PFSK-1 (cell line): Measurements from ENCODE around the gene KCNH8.

ENCODE experiments used
- FOXP2 ChIP-seq: optimal IDR thresholded peaks from 2 replicates; pipeline ENCODE3; 2011; ENCODE audit warnings: borderline replicate concordance, control low read depth, inconsistent platforms; ENCODE audit not compliant: insufficient read depth; ENCODE audit errors: extremely low read length, extremely low read depth
- POLR2AphosphoS5 ChIP-seq: IDR thresholded peaks from 2 replicates; pipeline ENCODE4 v1.6.1; 2012; ENCODE audit warnings: low read depth, mild to moderate bottlenecking, control low read depth, low read length, moderate library complexity
- REST ChIP-seq, 2 experiments: IDR thresholded peaks; 2 replicates each; pipeline versions ENCODE4 v1.6.1 to v1.8.0; 2011 to 2012; ENCODE audit warnings: low read depth in 2 of 2, low read length in 2 of 2, control low read depth in 1 of 2, inconsistent platforms in 1 of 2, mild to moderate bottlenecking in 1 of 2, moderate library complexity in 1 of 2; ENCODE audit not compliant: insufficient read depth in 1 of 2
- SIN3A ChIP-seq: IDR thresholded peaks from 2 replicates; pipeline ENCODE4 v1.6.1; 2012; ENCODE audit warnings: mild to moderate bottlenecking, low read length, moderate library complexity, borderline replicate concordance; ENCODE audit not compliant: insufficient read depth
- TAF1 ChIP-seq: IDR thresholded peaks from 2 replicates; pipeline ENCODE4 v1.6.1; 2012; ENCODE audit warnings: low read length, control low read depth, borderline replicate concordance; ENCODE audit not compliant: insufficient read depth

Gene KCNH8

GRCh38 chr3:19338769-19339168 is 190.5 kb downstream of the KCNH8 start:
- no peak for TF ChIP-seq TAF1
- no peak for TF ChIP-seq SIN3A
- TF ChIP-seq FOXP2, result no peak
- no peak for TF ChIP-seq REST (IDR thresholded peaks at IDR 0.05; ENCODE audit: insufficient read depth in 1 of 2, low read depth in 2 of 2, low read length in 2 of 2)
- TF ChIP-seq POLR2AphosphoS5, result no peak

- TF ChIP-seq REST (IDR thresholded peaks at IDR 0.05; ENCODE audit: insufficient read depth in 1 of 2, low read depth in 2 of 2, low read length in 2 of 2) (no peak), FOXP2 (no peak), TAF1 (no peak), SIN3A (no peak), POLR2AphosphoS5 (no peak)
Observed at GRCh38 chr3:19342389-19342788, 194.1 kb downstream of the KCNH8 start.

GRCh38 chr3:19346759-19347158 is 198.4 kb downstream of the KCNH8 start:
- TF ChIP-seq SIN3A, result no peak
- no peak for TF ChIP-seq FOXP2
- TF ChIP-seq POLR2AphosphoS5, result no peak
- no peak for TF ChIP-seq TAF1
- TF ChIP-seq REST (IDR thresholded peaks at IDR 0.05; ENCODE audit: insufficient read depth in 1 of 2, low read depth in 2 of 2, low read length in 2 of 2), result no peak

GRCh38 chr3:19347671-19348070 is 199.4 kb downstream of the KCNH8 start:
- TF ChIP-seq TAF1, result no peak
- no peak for TF ChIP-seq REST (IDR thresholded peaks at IDR 0.05; ENCODE audit: insufficient read depth in 1 of 2, low read depth in 2 of 2, low read length in 2 of 2)
- no peak for TF ChIP-seq SIN3A
- no peak for TF ChIP-seq POLR2AphosphoS5
- no peak for TF ChIP-seq FOXP2

GRCh38 chr3:19348500-19348899 is 200.2 kb downstream of the KCNH8 start:
- TF ChIP-seq SIN3A (no peak), POLR2AphosphoS5 (no peak), REST (IDR thresholded peaks at IDR 0.05; ENCODE audit: insufficient read depth in 1 of 2, low read depth in 2 of 2, low read length in 2 of 2) (no peak), FOXP2 (no peak), TAF1 (no peak)
